Measurements from ENCODE around the gene BFAR.
A peak's percentile ranks its signal among the peaks of the same experiment; 100 is the strongest.
"Not testable (repeated sequence)": the region's sequence is repeated elsewhere in the genome, so short reads cannot be mapped to it uniquely, and the experiment has no call there.

BFAR gene

DNA sequence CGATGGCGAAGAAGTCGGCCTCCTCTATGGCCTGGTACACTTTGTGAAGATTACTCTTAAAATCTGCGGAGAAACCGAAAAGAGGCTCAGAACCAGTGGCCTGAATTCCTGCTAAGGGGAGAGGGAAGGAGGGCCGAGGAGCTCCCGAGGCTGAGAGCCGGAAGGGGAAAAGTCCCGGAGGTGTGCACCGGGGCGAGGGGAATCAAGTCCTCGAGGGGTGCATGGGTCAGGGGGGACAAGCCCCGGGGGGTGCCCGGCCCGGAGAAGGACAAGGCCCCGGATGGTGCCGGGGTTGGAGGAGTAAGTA is 3.2 kb upstream of the BFAR start:
- TF ChIP-seq, protein P1, sequence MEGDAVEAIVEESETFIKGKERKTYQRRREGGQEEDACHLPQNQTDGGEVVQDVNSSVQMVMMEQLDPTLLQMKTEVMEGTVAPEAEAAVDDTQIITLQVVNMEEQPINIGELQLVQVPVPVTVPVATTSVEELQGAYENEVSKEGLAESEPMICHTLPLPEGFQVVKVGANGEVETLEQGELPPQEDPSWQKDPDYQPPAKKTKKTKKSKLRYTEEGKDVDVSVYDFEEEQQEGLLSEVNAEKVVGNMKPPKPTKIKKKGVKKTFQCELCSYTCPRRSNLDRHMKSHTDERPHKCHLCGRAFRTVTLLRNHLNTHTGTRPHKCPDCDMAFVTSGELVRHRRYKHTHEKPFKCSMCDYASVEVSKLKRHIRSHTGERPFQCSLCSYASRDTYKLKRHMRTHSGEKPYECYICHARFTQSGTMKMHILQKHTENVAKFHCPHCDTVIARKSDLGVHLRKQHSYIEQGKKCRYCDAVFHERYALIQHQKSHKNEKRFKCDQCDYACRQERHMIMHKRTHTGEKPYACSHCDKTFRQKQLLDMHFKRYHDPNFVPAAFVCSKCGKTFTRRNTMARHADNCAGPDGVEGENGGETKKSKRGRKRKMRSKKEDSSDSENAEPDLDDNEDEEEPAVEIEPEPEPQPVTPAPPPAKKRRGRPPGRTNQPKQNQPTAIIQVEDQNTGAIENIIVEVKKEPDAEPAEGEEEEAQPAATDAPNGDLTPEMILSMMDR (IDR thresholded peaks at IDR 0.05; ENCODE audit: low read depth, low read length, poor library complexity, severe bottlenecking): no peak
- TF ChIP-seq EZH2phosphoT487 (IDR thresholded peaks at IDR 0.05; ENCODE audit: borderline replicate concordance, low read length): no peak
- Histone ChIP-seq H3K9me3 (ENCODE audit: control insufficient read depth, insufficient read depth, low read length) (no peaks in the 10 kb centered on the region), H3K27me3 (ENCODE audit: control insufficient read depth, low read length) (no peaks in the 10 kb centered on the region), H3F3A (ENCODE audit: control insufficient read depth, insufficient read depth) (peaks cover 6% of the 10 kb centered on the region; the same call in 1 of the 2 replicates), H3K4me1 (ENCODE audit: control insufficient read depth, low read length) (peaks cover 47% of the 10 kb centered on the region), H4K20me1 (ENCODE audit: control insufficient read depth, insufficient read depth, low read depth, low read length) (peaks cover 5% of the 10 kb centered on the region), H3K9me2 (replicated peaks; ENCODE audit: control insufficient read depth, low read length) (no peaks in the 10 kb centered on the region), H3K27ac (ENCODE audit: low read depth, low read length) (peak overlapping the region; percentile 68), H3K4me3 (ENCODE audit: low read length) (peak overlapping the region; percentile 73), H3K36me3 (ENCODE audit: control insufficient read depth, low read length) (peaks cover 67% of the 10 kb centered on the region), H3K4me2 (ENCODE audit: low read length) (peak overlapping the region; percentile 69), H3K79me2 (ENCODE audit: control insufficient read depth, low read length) (peaks cover 83% of the 10 kb centered on the region)

DNA sequence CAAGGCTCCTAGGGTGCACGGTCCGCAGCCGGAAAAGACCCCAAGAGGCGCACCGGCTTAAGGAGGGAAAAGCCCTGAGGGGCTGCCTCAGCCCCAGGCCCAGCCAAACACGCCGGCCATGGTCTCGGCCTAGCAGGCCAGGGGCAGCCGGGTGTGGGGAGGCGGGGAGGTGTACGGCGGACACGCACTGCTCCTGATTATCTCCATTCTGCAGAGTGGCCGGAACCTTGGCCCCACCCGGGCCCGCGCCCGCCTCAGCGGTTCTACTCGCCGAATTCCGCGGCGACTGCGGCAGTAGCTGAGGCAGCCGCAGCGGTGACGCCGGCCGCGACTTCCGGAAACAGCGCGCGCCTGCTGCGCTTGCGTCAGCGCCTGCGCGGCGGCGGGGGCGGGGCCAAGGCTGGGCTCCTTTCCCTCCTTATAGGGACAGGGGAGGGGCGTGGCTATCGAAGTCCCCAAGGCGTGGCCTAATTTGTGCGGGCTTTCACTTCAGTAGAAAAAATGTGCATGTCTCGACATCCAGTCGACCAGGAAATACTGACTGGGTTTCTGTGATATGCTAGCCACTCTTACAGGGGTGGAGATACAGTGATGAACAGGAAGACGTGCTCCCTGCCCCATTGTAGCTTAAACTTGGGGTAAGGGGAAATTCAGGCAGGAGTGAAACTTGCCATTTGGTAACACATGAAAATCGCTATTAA is 2.7 kb upstream of the BFAR start, which contains the start of gene PARN:
PARN (minus strand) TSS at position 342 of the 701 bp plus-strand sequence; CDS start at position 207, 135 bp downstream.
- Histone ChIP-seq H3K27me3 (ENCODE audit: control insufficient read depth, low read length) (no peaks in the 10 kb centered on the region), H3K79me2 (ENCODE audit: control insufficient read depth, low read length) (peaks cover 86% of the 10 kb centered on the region), H3K36me3 (ENCODE audit: control insufficient read depth, low read length) (peaks cover 67% of the 10 kb centered on the region), H3K4me2 (ENCODE audit: low read length) (peak within 1 kb of the TSS; percentile 69), H3K27ac (ENCODE audit: low read depth, low read length) (peak within 1 kb of the TSS; percentile 68), H3K4me1 (ENCODE audit: control insufficient read depth, low read length) (peaks cover 52% of the 10 kb centered on the region), H3F3A (ENCODE audit: control insufficient read depth, insufficient read depth) (peaks cover 6% of the 10 kb centered on the region; the same call in 1 of the 2 replicates), H3K9me2 (replicated peaks; ENCODE audit: control insufficient read depth, low read length) (no peaks in the 10 kb centered on the region), H4K20me1 (ENCODE audit: control insufficient read depth, insufficient read depth, low read depth, low read length) (peaks cover 10% of the 10 kb centered on the region), H3K9me3 (ENCODE audit: control insufficient read depth, insufficient read depth, low read length) (no peaks in the 10 kb centered on the region), H3K4me3 (ENCODE audit: low read length) (peak within 1 kb of the TSS; percentile 73)
- TF ChIP-seq, protein P1 (IDR thresholded peaks at IDR 0.05; ENCODE audit: low read depth, low read length, poor library complexity, severe bottlenecking): no peak
- no peak for TF ChIP-seq EZH2phosphoT487 (IDR thresholded peaks at IDR 0.05; ENCODE audit: borderline replicate concordance, low read length)

DNA sequence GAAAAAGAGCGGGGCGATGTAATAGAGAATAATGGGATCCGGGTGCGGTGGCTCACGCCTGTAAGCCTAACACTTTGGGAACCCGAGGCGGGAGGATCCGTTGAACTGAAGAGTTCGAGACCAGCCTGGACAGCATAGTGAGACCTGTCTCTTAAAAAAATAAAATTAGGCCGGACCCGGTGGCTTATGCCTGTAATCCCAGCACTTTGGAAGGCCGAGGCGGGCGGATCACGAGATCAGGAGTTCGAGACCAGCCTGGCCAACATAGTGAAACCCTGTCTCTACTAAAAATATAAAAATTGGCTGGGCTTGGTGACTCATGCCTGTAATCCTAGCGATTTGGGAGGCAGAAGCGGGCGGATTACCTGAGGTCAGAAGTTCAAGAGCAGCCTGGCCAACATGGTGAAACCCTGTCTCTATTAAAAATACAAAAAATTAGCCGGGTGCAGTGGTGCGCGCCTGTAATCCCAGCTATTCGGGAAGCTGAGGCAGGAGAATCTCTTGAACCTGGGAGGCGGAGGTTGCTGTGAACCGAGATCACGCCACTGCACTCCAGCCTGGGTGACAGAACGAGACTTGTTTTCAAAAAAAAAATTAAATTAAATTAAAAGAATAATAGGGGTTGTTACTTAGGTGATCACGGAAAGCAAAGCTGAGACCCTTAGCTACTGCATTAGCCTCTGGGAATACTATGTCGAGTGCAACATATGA is 2.0 kb upstream of the BFAR start:
- not testable (repeated sequence) for H3K9me2 ChIP-seq (replicated peaks; ENCODE audit: control insufficient read depth, low read length); H3K9me3 ChIP-seq (ENCODE audit: control insufficient read depth, insufficient read depth, low read length); H3F3A ChIP-seq (ENCODE audit: control insufficient read depth, insufficient read depth); H3K27me3 ChIP-seq (ENCODE audit: control insufficient read depth, low read length)
- peak overlapping the region; percentile 56 for H3K4me2 ChIP-seq (ENCODE audit: low read length)
- H4K20me1 ChIP-seq (ENCODE audit: control insufficient read depth, insufficient read depth, low read depth, low read length): peaks cover 17% of the 10 kb centered on the region
- H3K4me3 ChIP-seq (ENCODE audit: low read length): peak overlapping the region; percentile 73
- H3K79me2 ChIP-seq (ENCODE audit: control insufficient read depth, low read length): peaks cover 86% of the 10 kb centered on the region
- H3K36me3 ChIP-seq (ENCODE audit: control insufficient read depth, low read length): peaks cover 67% of the 10 kb centered on the region
- H3K4me1 ChIP-seq (ENCODE audit: control insufficient read depth, low read length): peaks cover 59% of the 10 kb centered on the region
- H3K27ac ChIP-seq (ENCODE audit: low read depth, low read length): peak overlapping the region; percentile 66

DNA sequence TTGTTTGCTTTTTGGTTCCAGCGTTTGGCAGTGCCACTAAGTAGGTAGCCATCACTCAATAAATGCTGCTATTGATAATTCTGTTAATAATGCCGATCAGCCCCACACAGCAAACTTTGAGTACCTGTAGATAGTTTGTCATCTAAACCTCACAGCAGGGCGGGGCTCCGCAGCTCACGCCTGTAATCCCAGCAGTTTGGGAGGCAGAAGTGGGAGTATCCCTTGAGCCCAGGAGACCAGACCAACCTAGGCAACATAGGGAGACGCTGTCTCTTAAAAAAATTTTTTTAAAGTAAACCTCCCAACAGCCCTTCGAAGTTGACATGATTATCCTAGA is 1.6 kb downstream of the BFAR start:
- no peak overlapping the region for H3K27ac ChIP-seq (ENCODE audit: low read depth, low read length)
- peaks cover 60% of the 10 kb centered on the region for H3K36me3 ChIP-seq (ENCODE audit: control insufficient read depth, low read length)
- H4K20me1 ChIP-seq (ENCODE audit: control insufficient read depth, insufficient read depth, low read depth, low read length): peaks cover 32% of the 10 kb centered on the region
- H3F3A ChIP-seq (ENCODE audit: control insufficient read depth, insufficient read depth): peaks cover 6% of the 10 kb centered on the region; the same call in 1 of the 2 replicates
- H3K9me3 ChIP-seq (ENCODE audit: control insufficient read depth, insufficient read depth, low read length): no peaks in the 10 kb centered on the region
- H3K27me3 ChIP-seq (ENCODE audit: control insufficient read depth, low read length): no peaks in the 10 kb centered on the region
- H3K4me1 ChIP-seq (ENCODE audit: control insufficient read depth, low read length): peaks cover 37% of the 10 kb centered on the region
- peaks cover 87% of the 10 kb centered on the region for H3K79me2 ChIP-seq (ENCODE audit: control insufficient read depth, low read length)
- H3K9me2 ChIP-seq (replicated peaks; ENCODE audit: control insufficient read depth, low read length): no peaks in the 10 kb centered on the region
- H3K4me3 ChIP-seq (ENCODE audit: low read length): peak overlapping the region; percentile 99
- no peak for TF ChIP-seq EZH2phosphoT487 (IDR thresholded peaks at IDR 0.05; ENCODE audit: borderline replicate concordance, low read length)
- TF ChIP-seq, protein P1 (IDR thresholded peaks at IDR 0.05; ENCODE audit: low read depth, low read length, poor library complexity, severe bottlenecking): no peak
- peak overlapping the region; percentile 91 for H3K4me2 ChIP-seq (ENCODE audit: low read length)

Measured in DOHH2 (cell line).